B cell (primary cell): ENCODE measurements around the gene HDDC2. TPM values are rescaled to one million over a fixed set of nuclear protein-coding genes. Genes with fewer than 3 reads are reported as not detected.

Experiments
- ATAC-seq: fragments of 200-7000 bp; cut with Tn5 transposase; one replicate; pipeline ENCODE4 v1.10.0; 2021; ENCODE audit warnings: low read depth, mild to moderate bottlenecking, moderate number of reproducible peaks, moderate library complexity
- CTCF ChIA-PET: fragments of 350-600 bp; sonication (Branson Sonifier 250); formaldehyde crosslinking; loops from one replicate; lab custom pipeline; 2021; ENCODE audit warnings: antibody characterized with exemption, inconsistent platforms; lab: Charles Lee
- POLR2A ChIA-PET: fragments of 350-600 bp; sonication (Branson Sonifier 250); formaldehyde crosslinking; loops from one replicate; lab custom pipeline; 2021; ENCODE audit warnings: antibody characterized with exemption; lab: Charles Lee
- DNase-seq: peaks from one replicate; pipeline ENCODE4 v3.0.0; 2013
- H2AFZ ChIP-seq: 2 replicates; pipeline ENCODE4 v1.6.1; 2012; ENCODE audit warnings: mild to moderate bottlenecking, low read depth, low read length; ENCODE audit not compliant: insufficient read depth, poor library complexity, severe bottlenecking
- H3K27ac ChIP-seq, 2 donors: 1 replicate in 1 of 2; 2 replicates in 1 of 2; pipeline ENCODE4 v1.5.1; 2012 to 2013; ENCODE audit warnings: low read length in 2 of 2, mild to moderate bottlenecking in 2 of 2, moderate library complexity in 1 of 2
- H3K27me3 ChIP-seq, 4 experiments: fragments of 200-600 bp in 1 of 4; sonication (generic) in 1 of 4; replicated peaks in 1 of 4; 1 replicate in 2 of 4; 2 replicates in 2 of 4; pipeline versions ENCODE4 v1.6.1 to v1.7.0; 2013 to 2016; ENCODE audit warnings: low read length in 3 of 4, mild to moderate bottlenecking in 2 of 4, mixed read lengths in 1 of 4, moderate library complexity in 1 of 4; ENCODE audit not compliant: insufficient read depth in 4 of 4, control insufficient read depth in 3 of 4; ENCODE audit errors: control extremely low read depth in 1 of 4
- H3K36me3 ChIP-seq, 2 experiments: replicated peaks in 1 of 2; 1 replicate in 1 of 2; 2 replicates in 1 of 2; pipeline versions ENCODE4 v1.6.1 to v1.7.1; 2013; ENCODE audit warnings: low read length in 1 of 2; ENCODE audit not compliant: insufficient read depth in 2 of 2, control insufficient read depth in 1 of 2; ENCODE audit errors: control extremely low read depth in 1 of 2, extremely low read depth in 1 of 2
- H3K4me1 ChIP-seq, 2 donors: fragments of 200-600 bp in 1 of 2; sonication (generic) in 1 of 2; 1 replicate in 1 of 2; 2 replicates in 1 of 2; pipeline versions ENCODE4 v1.5.1 to v1.6.1; 2013 to 2017; ENCODE audit warnings: low read length in 2 of 2; ENCODE audit not compliant: control insufficient read depth in 2 of 2, insufficient read depth in 2 of 2
- H3K4me2 ChIP-seq: replicated peaks from 2 replicates; pipeline ENCODE3; 2012; ENCODE audit warnings: mild to moderate bottlenecking, low read depth, low read length; ENCODE audit not compliant: poor library complexity, severe bottlenecking
- H3K4me3 ChIP-seq, 5 experiments: fragments of 200-600 bp in 1 of 5; sonication (generic) in 1 of 5; 1 replicate in 3 of 5; 2 replicates in 2 of 5; pipeline versions ENCODE4 v1.5.1 to v1.7.0; 2011 to 2016; ENCODE audit warnings: low read length in 4 of 5, mild to moderate bottlenecking in 4 of 5, low read depth in 2 of 5, control low read depth in 1 of 5, moderate library complexity in 1 of 5; ENCODE audit not compliant: insufficient read depth in 1 of 5; ENCODE audit errors: control extremely low read depth in 1 of 5, extremely low read depth in 1 of 5
- H3K79me2 ChIP-seq: fragments of 200-600 bp; sonication (generic); one replicate; pipeline ENCODE4 v1.6.0; 2016; ENCODE audit warnings: low read length; ENCODE audit not compliant: control insufficient read depth, insufficient read depth
- H3K9ac ChIP-seq: fragments of 200-600 bp; sonication (generic); 2 replicates; pipeline ENCODE4 v1.6.1; 2017; ENCODE audit warnings: mild to moderate bottlenecking, low read length, moderate library complexity
- H3K9me3 ChIP-seq, 3 donors: one replicate each; pipeline versions ENCODE4 v1.6.1 to v1.7.1; 2013; ENCODE audit warnings: low read length in 2 of 3; ENCODE audit not compliant: control insufficient read depth in 2 of 3, insufficient read depth in 1 of 3; ENCODE audit errors: control extremely low read depth in 1 of 3
- H4K20me1 ChIP-seq: 2 replicates; pipeline ENCODE4 v1.6.0; 2012; ENCODE audit warnings: mild to moderate bottlenecking, low read length; ENCODE audit not compliant: insufficient read depth, control insufficient read depth, poor library complexity, severe bottlenecking
- H3K27ac Mint-ChIP-seq: one replicate; pipeline ENCODE4 v1.8.0; 2021; ENCODE audit warnings: mixed read lengths
- H3K27me3 Mint-ChIP-seq: one replicate; pipeline ENCODE4 v1.8.0; 2021; ENCODE audit warnings: mixed read lengths
- H3K4me1 Mint-ChIP-seq: one replicate; pipeline ENCODE4 v1.8.0; 2021; ENCODE audit warnings: mixed read lengths
- H3K4me3 Mint-ChIP-seq: one replicate; pipeline ENCODE4 v1.8.0; 2021; ENCODE audit warnings: mixed read lengths
- H3K9me3 Mint-ChIP-seq: one replicate; pipeline ENCODE4 v1.8.0; 2022; ENCODE audit warnings: mixed read lengths; ENCODE audit not compliant: insufficient read depth
- EZH2 ChIP-seq: IDR thresholded peaks from 2 replicates; pipeline ENCODE4 v1.6.1; 2012; ENCODE audit warnings: borderline replicate concordance, low read depth, mild to moderate bottlenecking, moderate library complexity, low read length; ENCODE audit not compliant: insufficient read depth, poor library complexity, severe bottlenecking
- WGBS: methylation state at CpG from one replicate; pipeline ENCODE4 v1.1.5; 2013; ENCODE audit warnings: missing lambda C conversion rate; ENCODE audit not compliant: insufficient coverage; 5-methylcytosine and 5-hydroxymethylcytosine counted together
- intact Hi-C: fragments of 100-400 bp; cut with micrococcal nuclease; formaldehyde crosslinking; loops from one replicate; pipeline ENCODE4 v1.10.0; 2022
- polyA plus RNA-seq: library from polyadenylated mRNA; depleted of rRNA; stranded (reverse); fragments of >200 nt; gene quantifications from 2 replicates; pipeline ENCODE4 v1.2.3, GENCODE V29; 2012
- total RNA-seq, 2 donors: library from RNA; stranded (reverse); fragments of 120-200 nt in 1 of 2; gene quantifications; 1 replicate in 1 of 2; 2 replicates in 1 of 2; pipeline versions ENCODE4 v1.2.3 to v1.2.4, GENCODE V29; 2013 to 2022
- TF ChIP-seq, protein P1 (sequence below): fragments of 200-600 bp; IDR thresholded peaks from one replicate; pipeline ENCODE4 v1.8.0; 2022; ENCODE audit warnings: antibody characterized with exemption, mild to moderate bottlenecking

The HDDC2 gene
- total and polyA plus RNA-seq, 2 donors (not counting 1 experiment from before 2014, with no cell fraction given), result 31.6 to 37.6 TPM

DNA sequence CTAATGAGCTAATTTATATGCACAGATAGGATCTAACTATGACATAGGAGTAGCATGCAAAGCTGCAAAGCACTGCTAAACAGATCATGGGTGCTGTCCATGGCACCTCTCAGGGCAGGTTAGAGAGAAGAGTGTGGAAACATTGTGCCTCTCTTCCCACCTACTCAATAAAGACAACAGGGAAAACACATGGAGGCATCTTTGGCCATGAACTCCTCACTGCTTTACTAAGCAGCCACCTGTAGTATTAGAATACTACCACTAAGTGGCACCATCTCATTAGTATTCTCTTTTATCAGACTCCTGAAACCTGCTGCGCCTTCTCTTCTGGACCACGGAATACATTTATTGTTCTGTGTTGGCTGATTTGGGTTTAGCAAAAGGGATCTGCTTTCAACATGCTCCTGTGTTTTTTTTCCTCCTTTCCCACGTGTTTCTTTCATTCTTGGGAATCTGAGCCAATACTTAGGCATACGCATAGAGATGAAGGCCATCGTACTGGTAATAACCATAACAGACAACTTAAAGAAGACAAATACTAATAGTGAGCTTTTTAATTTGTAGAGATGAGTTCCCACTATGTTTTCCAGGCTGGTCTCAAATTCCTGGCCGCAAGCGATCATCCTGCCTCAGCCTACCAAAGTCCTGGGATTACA, 9.4 kb upstream of the HDDC2 start:
- intact Hi-C loops, result loop anchor here (1.0 to 5.0 kb wide), 2 partner anchors 458 to 676 kb away; partner anchors contain the start of gene TRMT11
- H3K27ac Mint-ChIP-seq, result no peak overlapping the region
- H3K4me3 Mint-ChIP-seq, result no peak overlapping the region
- no peaks in the 10 kb centered on the region for H3K4me1 ChIP-seq
- no peaks in the 10 kb centered on the region for H3K9me3 Mint-ChIP-seq
- no peak overlapping the region for H3K4me2 ChIP-seq
- ATAC-seq (peak; percentile 83), DNase-seq (peak; percentile 76)
- no peaks in the 10 kb centered on the region for H4K20me1 ChIP-seq
- no peak overlapping the region for H3K27ac ChIP-seq
- TF ChIP-seq, protein P1, sequence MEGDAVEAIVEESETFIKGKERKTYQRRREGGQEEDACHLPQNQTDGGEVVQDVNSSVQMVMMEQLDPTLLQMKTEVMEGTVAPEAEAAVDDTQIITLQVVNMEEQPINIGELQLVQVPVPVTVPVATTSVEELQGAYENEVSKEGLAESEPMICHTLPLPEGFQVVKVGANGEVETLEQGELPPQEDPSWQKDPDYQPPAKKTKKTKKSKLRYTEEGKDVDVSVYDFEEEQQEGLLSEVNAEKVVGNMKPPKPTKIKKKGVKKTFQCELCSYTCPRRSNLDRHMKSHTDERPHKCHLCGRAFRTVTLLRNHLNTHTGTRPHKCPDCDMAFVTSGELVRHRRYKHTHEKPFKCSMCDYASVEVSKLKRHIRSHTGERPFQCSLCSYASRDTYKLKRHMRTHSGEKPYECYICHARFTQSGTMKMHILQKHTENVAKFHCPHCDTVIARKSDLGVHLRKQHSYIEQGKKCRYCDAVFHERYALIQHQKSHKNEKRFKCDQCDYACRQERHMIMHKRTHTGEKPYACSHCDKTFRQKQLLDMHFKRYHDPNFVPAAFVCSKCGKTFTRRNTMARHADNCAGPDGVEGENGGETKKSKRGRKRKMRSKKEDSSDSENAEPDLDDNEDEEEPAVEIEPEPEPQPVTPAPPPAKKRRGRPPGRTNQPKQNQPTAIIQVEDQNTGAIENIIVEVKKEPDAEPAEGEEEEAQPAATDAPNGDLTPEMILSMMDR, result peak; percentile 91
- TF ChIP-seq EZH2, result no peak
- peaks cover 36% of the 10 kb centered on the region for H3K27me3 Mint-ChIP-seq
- H3K9ac ChIP-seq, result no peak overlapping the region
- no CpG with 5 or more reads among the region's 7 CpGs for WGBS
- ChIA-PET CTCF (interaction anchor here (0.7 to 15.1 kb wide), 20 partner anchors 11 to 662 kb away, joined by 3 to 375 read pairs (median 6); partner anchors contain the start of genes HDDC2, HEY2 and HINT3), POLR2A (no interaction called here)
- no peaks in the 10 kb centered on the region for H3K36me3 ChIP-seq
- no peak overlapping the region for H2AFZ ChIP-seq
- no peaks in the 10 kb centered on the region for H3K79me2 ChIP-seq
- H3K27me3 ChIP-seq, result peaks cover 0 to 5% (median 4%) of the 10 kb centered on the region in 4 experiments
- H3K4me1 Mint-ChIP-seq, result no peaks in the 10 kb centered on the region
- H3K9me3 ChIP-seq, result no peaks in the 10 kb centered on the region
- H3K4me3 ChIP-seq, result no peak overlapping the region

DNA sequence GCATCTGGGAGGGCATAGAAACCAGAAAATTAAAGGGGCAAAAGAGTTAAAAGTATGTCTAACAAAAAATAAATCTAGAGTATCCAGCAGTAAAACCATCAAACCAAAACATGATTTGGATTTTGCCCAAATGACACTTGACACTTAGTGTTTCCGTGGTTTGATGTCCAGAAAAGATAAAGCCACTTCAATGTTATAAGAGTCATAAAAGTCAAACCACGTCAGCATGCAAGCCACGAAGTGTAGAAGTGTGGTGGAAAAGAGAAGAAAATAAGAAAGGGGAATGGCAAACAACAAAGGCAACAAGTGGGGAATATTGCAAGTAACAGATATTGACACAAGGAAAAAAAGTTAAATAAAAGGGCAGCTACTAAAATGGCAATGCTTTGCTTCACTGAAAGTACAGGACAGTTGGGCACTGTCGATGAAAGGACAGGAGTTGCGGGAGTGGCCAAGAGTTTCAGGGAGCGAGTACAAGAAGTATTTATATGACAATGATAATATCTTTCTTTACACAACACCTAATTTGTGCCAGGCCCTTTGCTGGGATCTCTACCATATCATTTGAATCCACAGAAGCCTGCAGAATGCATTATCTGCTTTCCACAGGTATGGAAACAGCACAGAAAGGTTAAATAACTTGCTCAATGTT, 6.3 kb upstream of the HDDC2 start:
- no peak overlapping the region for H3K9ac ChIP-seq
- no peaks in the 10 kb centered on the region for H3K9me3 ChIP-seq
- DNase-seq, result no peak
- Mint-ChIP-seq H3K4me3 (no peak overlapping the region), H3K4me1 (peaks cover 5% of the 10 kb centered on the region), H3K27me3 (peaks cover 47% of the 10 kb centered on the region), H3K27ac (no peak overlapping the region), H3K9me3 (no peaks in the 10 kb centered on the region)
- POLR2A ChIA-PET, result no interaction called here
- no peak overlapping the region for H3K27ac ChIP-seq
- H4K20me1 ChIP-seq, result no peaks in the 10 kb centered on the region
- peaks cover 0 to 8% (median 5%) of the 10 kb centered on the region in 4 experiments for H3K27me3 ChIP-seq
- 0% methylated on average over 2 of the region's 6 CpGs for WGBS
- TF ChIP-seq, protein P1, result no peak
- H3K79me2 ChIP-seq, result no peaks in the 10 kb centered on the region
- no peak overlapping the region for H3K4me2 ChIP-seq
- no peak for ATAC-seq
- intact Hi-C loops, result no loop called here
- H3K4me3 ChIP-seq, result no peak overlapping the region
- CTCF ChIA-PET, result interaction anchor here (1.1 to 15.1 kb wide), 5 partner anchors 8 to 666 kb away, joined by 3 to 375 read pairs (median 6); partner anchors contain the start of gene HEY2
- no peak overlapping the region for H2AFZ ChIP-seq
- H3K36me3 ChIP-seq, result no peaks in the 10 kb centered on the region
- no peaks in the 10 kb centered on the region for H3K4me1 ChIP-seq
